Ascending aorta (tissue), 2 donors: ENCODE data around the gene GLB1L3. TPM values are rescaled to one million over a fixed set of nuclear protein-coding genes. Genes with fewer than 3 reads are reported as not detected.

Experiments
- DNase-seq, 2 donors: peaks; one replicate each; pipeline ENCODE4 v3.0.0-alpha.2; 2019; ENCODE audit warnings: low spot score in 2 of 2
- H3K27ac ChIP-seq, 2 donors: fragments of 200-600 bp; sonication (generic); one replicate each; pipeline ENCODE4 v1.5.1; 2016 to 2017; ENCODE audit warnings: mild to moderate bottlenecking in 1 of 2
- H3K27me3 ChIP-seq: fragments of 200-600 bp; sonication (generic); one replicate; pipeline ENCODE4 v1.5.1; 2017
- H3K36me3 ChIP-seq, 2 donors: fragments of 200-600 bp; sonication (generic); one replicate each; pipeline ENCODE4 v1.5.1; 2016
- H3K4me1 ChIP-seq, 2 donors: fragments of 200-600 bp; sonication (generic); one replicate each; pipeline ENCODE4 v1.5.1; 2016 to 2017; ENCODE audit warnings: mild to moderate bottlenecking in 1 of 2
- H3K4me3 ChIP-seq, 2 donors: fragments of 200-600 bp; sonication (generic); one replicate each; pipeline ENCODE4 v1.5.1; 2016 to 2017; ENCODE audit warnings: mild to moderate bottlenecking in 1 of 2
- H3K9me3 ChIP-seq, 2 donors: fragments of 200-600 bp; sonication (generic); one replicate each; pipeline ENCODE4 v1.5.1; 2016
- CTCF ChIP-seq, 3 experiments: fragments of 200-600 bp in 2 of 3; fragments of 450-650 bp in 1 of 3; sonication (generic) in 2 of 3; IDR thresholded peaks; one replicate each; pipeline ENCODE4 v1.5.1; 2016 to 2019; ENCODE audit warnings: antibody characterized with exemption in 3 of 3, mild to moderate bottlenecking in 1 of 3, moderate library complexity in 1 of 3
- intact Hi-C: fragments of 100-400 bp; cut with DNase I; formaldehyde crosslinking; loops from one replicate; pipeline ENCODE4 v1.15.1; 2023
- total RNA-seq: library from RNA; depleted of rRNA; stranded (reverse); fragments of >200 nt; gene quantifications from one replicate; pipeline ENCODE4 v1.1.0, GENCODE V29; 2016

GLB1L3 gene
- total RNA-seq, 1 donor from 2014 or later: not detected

- Histone ChIP-seq H3K27ac (no peak overlapping the region), H3K36me3 (no peaks in the 10 kb centered on the region), H3K9me3 (no peaks in the 10 kb centered on the region), H3K4me1 (no peaks in the 10 kb centered on the region), H3K27me3 (no peaks in the 10 kb centered on the region), H3K4me3 (no peak overlapping the region)
- intact Hi-C loops: no loop called here
- peak in 1 of 2 donors; percentile 24 for DNase-seq
- no peak for TF ChIP-seq CTCF (IDR thresholded peaks at IDR 0.05)
Measured at GRCh38 chr11:134291196-134291595, 15.0 kb downstream of the GLB1L3 start.

- peak in 1 of 2 donors; percentile 38 for DNase-seq
Measured at GRCh38 chr11:134292661-134293060, 16.5 kb downstream of the GLB1L3 start.

GRCh38 chr11:134293119-134294113 lies 17.2 kb downstream of the GLB1L3 start:
- DNase-seq: peak in 1 of 2 donors; percentile 50
- Histone ChIP-seq H3K4me3 (no peak overlapping the region), H3K4me1 (no peaks in the 10 kb centered on the region), H3K9me3 (no peaks in the 10 kb centered on the region), H3K27ac (no peak overlapping the region), H3K36me3 (no peaks in the 10 kb centered on the region), H3K27me3 (no peaks in the 10 kb centered on the region)
- intact Hi-C loops: no loop called here
- no peak for TF ChIP-seq CTCF (IDR thresholded peaks at IDR 0.05)

More at GRCh38 chr11:134292661-134293060, 16.5 kb downstream of the GLB1L3 start:
- no peak for TF ChIP-seq CTCF (IDR thresholded peaks at IDR 0.05)
- Histone ChIP-seq H3K27me3 (no peaks in the 10 kb centered on the region), H3K4me1 (no peaks in the 10 kb centered on the region), H3K4me3 (no peak overlapping the region), H3K27ac (no peak overlapping the region), H3K36me3 (no peaks in the 10 kb centered on the region), H3K9me3 (no peaks in the 10 kb centered on the region)
- intact Hi-C loops: no loop called here

- no peak for DNase-seq
- Histone ChIP-seq H3K27me3 (no peaks in the 10 kb centered on the region), H3K4me1 (no peaks in the 10 kb centered on the region), H3K4me3 (no peak overlapping the region), H3K36me3 (no peaks in the 10 kb centered on the region), H3K27ac (no peak overlapping the region), H3K9me3 (no peaks in the 10 kb centered on the region)
- TF ChIP-seq CTCF (IDR thresholded peaks at IDR 0.05): no peak
- intact Hi-C loops: no loop called here
Measured at GRCh38 chr11:134294664-134295063, 18.5 kb downstream of the GLB1L3 start.

- no peaks in the 10 kb centered on the region for H3K4me1 ChIP-seq
- no peak for DNase-seq
- no peak overlapping the region for H3K27ac ChIP-seq
- no peak overlapping the region for H3K4me3 ChIP-seq
- no peaks in the 10 kb centered on the region for H3K9me3 ChIP-seq
- H3K36me3 ChIP-seq: no peaks in the 10 kb centered on the region
- intact Hi-C loops: no loop called here
- no peak for TF ChIP-seq CTCF (IDR thresholded peaks at IDR 0.05)
- H3K27me3 ChIP-seq: no peaks in the 10 kb centered on the region
Measured at GRCh38 chr11:134312223-134312622, 36.0 kb downstream of the GLB1L3 start.
